OCI-LY7 (cell line): ENCODE results near the gene RASGRP4.
"Not testable (repeated sequence)": the region's sequence is repeated elsewhere in the genome, so short reads cannot be mapped to it uniquely, and the experiment has no call there.

Experiments
- CTCF ChIP-seq: fragments of 200-600 bp; sonication (generic); conservative IDR thresholded peaks from 2 replicates; pipeline ENCODE4 v1.5.1; 2014; ENCODE audit warnings: mild to moderate bottlenecking, antibody characterized with exemption, low read length, moderate library complexity, mixed read lengths
- EZH2phosphoT487 ChIP-seq: fragments of 200-600 bp; sonication (generic); IDR thresholded peaks from 2 replicates; pipeline ENCODE4 v1.6.1; 2018; ENCODE audit warnings: low read depth, borderline replicate concordance, mild to moderate bottlenecking, mixed run types, antibody characterized with exemption, low read length, moderate library complexity, mixed read lengths

GRCh38 chr19:38411898-38412297, 14.1 kb downstream of the RASGRP4 start:
- TF ChIP-seq EZH2phosphoT487, CTCF: not testable (repeated sequence)
